ENCODE data around the gene HLTF.
"Not testable (repeated sequence)": the region's sequence is repeated elsewhere in the genome, so short reads cannot be mapped to it uniquely, and the experiment has no call there.

The HLTF gene

DNA sequence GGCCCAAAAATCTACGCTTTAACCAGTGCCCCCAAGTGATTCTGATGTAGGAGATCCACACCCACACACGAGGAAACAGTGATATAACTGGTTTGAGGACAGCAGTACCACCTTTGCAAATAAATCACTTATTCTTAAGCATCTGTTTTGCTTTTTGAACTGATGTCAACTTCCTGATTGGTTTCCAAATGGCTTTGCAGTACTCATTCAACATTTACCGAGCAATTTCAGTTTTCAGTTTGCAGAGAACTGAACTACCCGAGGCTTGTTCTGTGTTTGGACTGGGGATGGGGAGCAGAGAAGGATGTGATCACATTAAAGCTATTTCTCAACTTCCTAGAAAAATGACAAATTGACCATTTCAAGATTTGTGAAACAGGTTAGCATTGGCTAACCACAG lies 96.1 kb downstream of the HLTF start:
- no peak for DNase-seq

DNA sequence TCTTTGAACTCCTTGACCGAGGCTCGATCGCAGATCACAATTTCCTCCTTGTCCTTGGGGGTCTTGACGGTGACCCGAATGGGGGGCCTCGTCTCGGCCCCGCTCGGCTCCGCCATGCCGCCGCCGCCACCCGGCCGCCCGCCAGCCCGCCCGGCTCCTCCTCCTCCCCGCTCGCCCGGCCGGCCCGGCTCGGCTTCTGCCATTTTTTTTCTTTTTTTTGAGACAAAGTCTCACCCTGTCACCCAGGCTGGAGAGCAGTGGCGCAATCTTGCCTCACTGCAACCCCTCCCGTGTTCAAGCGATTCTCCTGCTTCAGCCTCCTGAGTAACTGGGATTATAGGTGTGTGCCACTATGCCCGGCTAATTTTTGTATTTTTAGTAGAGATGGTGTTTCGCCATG lies 98.8 kb downstream of the HLTF start:
- DNase-seq, result not testable (repeated sequence)

- DNase-seq, result no peak
Measured at GRCh38 chr3:148981273-148981672, 105.1 kb downstream of the HLTF start.

Data from CD4-positive, alpha-beta T cell treated with Interleukin-6 for 4 hours (primary cell).